Adrenal gland (tissue), 12 donors: ENCODE results near the gene ABCA1. TPM values are rescaled to one million over a fixed set of nuclear protein-coding genes. Genes with fewer than 3 reads are reported as not detected.
A peak's percentile ranks its signal among the peaks of the same experiment; 100 is the strongest.

Source experiments
- DNase-seq, 7 donors: peaks; one replicate each; pipeline ENCODE4 v3.0.0-alpha.2; 2019 to 2020
- H3K27ac ChIP-seq, 5 donors: fragments of 200-600 bp; sonication (generic) in 4 of 5; 1 replicate in 3 of 5; 2 replicates in 2 of 5; pipeline versions ENCODE4 v1.5.1 to v1.8.0; 2016 to 2020; ENCODE audit warnings: mild to moderate bottlenecking in 1 of 5
- H3K27me3 ChIP-seq: fragments of 200-600 bp; 2 replicates; pipeline ENCODE4 v1.8.0; 2021
- H3K36me3 ChIP-seq, 2 donors: fragments of 200-600 bp; replicated peaks in 1 of 2; 1 replicate in 1 of 2; 2 replicates in 1 of 2; pipeline versions ENCODE4 v1.5.1 to v1.8.0; 2018 to 2022
- H3K4me1 ChIP-seq, 2 donors: fragments of 200-600 bp; replicated peaks in 1 of 2; 1 replicate in 1 of 2; 2 replicates in 1 of 2; pipeline versions ENCODE4 v1.5.1 to v1.8.0; 2018 to 2021
- H3K4me3 ChIP-seq, 4 donors: fragments of 200-600 bp; sonication (generic) in 3 of 4; one replicate each; pipeline ENCODE4 v1.5.1; 2016 to 2018
- H3K9me3 ChIP-seq, 3 donors: fragments of 200-600 bp; sonication (generic) in 1 of 3; replicated peaks in 1 of 3; 1 replicate in 2 of 3; 2 replicates in 1 of 3; pipeline versions ENCODE4 v1.5.1 to v1.8.0; 2016 to 2021
- CTCF ChIP-seq, 6 experiments: fragments of 450-650 bp in 4 of 6; fragments of 200-600 bp in 2 of 6; sonication (generic) in 1 of 6; IDR thresholded peaks; 1 replicate in 5 of 6; 2 replicates in 1 of 6; pipeline versions ENCODE4 v1.5.1 to v1.8.0; 2016 to 2021; ENCODE audit warnings: antibody characterized with exemption in 6 of 6, mild to moderate bottlenecking in 2 of 6, moderate library complexity in 1 of 6
- POLR2A ChIP-seq, 2 donors: fragments of 450-650 bp; IDR thresholded peaks; one replicate each; pipeline ENCODE4 v1.6.1; 2017; ENCODE audit warnings: antibody characterized with exemption in 2 of 2, mild to moderate bottlenecking in 2 of 2, moderate library complexity in 1 of 2
- WGBS, 4 donors: extraction: QIAGEN DNeasy Blood & Tissue Kit in 2 of 4; methylation state at CpG; one replicate each; pipeline versions ENCODE4 v1.1.5 to v1.1.7; 2013 to 2017; 5-methylcytosine and 5-hydroxymethylcytosine counted together
- intact Hi-C, 2 donors: fragments of 100-400 bp; cut with DNase I; formaldehyde crosslinking; loops; one replicate each; pipeline versions ENCODE4 v1.14.1 to v1.15.0; 2022 to 2023
- polyA plus RNA-seq, 3 donors: library from polyadenylated mRNA; stranded (reverse); fragments of 200-250 nt in 2 of 3; fragments of 350-450 nt in 1 of 3; fragmentation: Illumina TruSeq in 1 of 3; extraction: RNeasy Lipid Tissue Mini Kit (QIAGEN cat#74804) in 1 of 3; gene quantifications; one replicate each; pipeline ENCODE4 v1.2.3, GENCODE V29; 2013 to 2014
- total RNA-seq, 9 donors: library from RNA; depleted of rRNA in 4 of 9; stranded (reverse); fragments of >200 nt in 4 of 9; fragments of 120-200 nt in 1 of 9; fragmentation: NEBNext Ultra II Directional in 1 of 9; extraction: Animal tissue kit (Norgen Biotek cat#: 25700) in 1 of 9; gene quantifications; one replicate each; pipeline versions ENCODE4 v1.1.0 to v1.2.4, GENCODE V29; 2013 to 2023
- donor health status: healthy with polysubstance abuse.
- donor health status: Bipolar disorder and iron deficiency.
- donor health status: DM: yes; HTN: yes; CAD: no.
- donor health status: DM: no; HTN: no; CAD: no.
- donor health status: DM: no; HTN: no; CAD: no.
- donor health status: DM: yes; HTN: yes; CAD: no.

ABCA1 gene
- total and polyA plus RNA-seq, 12 donors = 26.8 to 446 (median 134) TPM

- DNase-seq = peak in 2 of 7 donors; percentile 14 to 32
- Histone ChIP-seq H3K27ac (peak overlapping the region; percentile 16 to 97 (median 91)), H3K27me3 (no peaks in the 10 kb centered on the region), H3K4me3 (peak overlapping the region; percentile 46 to 89 (median 74)), H3K4me1 (peaks cover 5 to 24% of the 10 kb centered on the region in 2 donors), H3K9me3 (no peaks in the 10 kb centered on the region), H3K36me3 (peaks cover 0 to 6% of the 10 kb centered on the region in 2 donors)
- TF ChIP-seq CTCF (IDR thresholded peaks at IDR 0.05) (no peak), POLR2A (IDR thresholded peaks at IDR 0.05) (peak in 1 of 2 donors; percentile 62)
- intact Hi-C loops = no loop called here
- WGBS, 4 donors = 6 to 9% (median 7%) methylated on average over 15 to 19 of the region's 19 CpGs
Observed at GRCh38 chr9:104748359-104749031, 179.5 kb downstream of the ABCA1 start.

- 0 to 1% (median 0%) methylated on average over 4 to 71 of the region's 71 CpGs for WGBS, 4 donors
- no peaks in the 10 kb centered on the region for H3K27me3 ChIP-seq
- peak within 1 kb of the TSS; percentile 16 to 97 (median 91) for H3K27ac ChIP-seq
- H3K9me3 ChIP-seq = no peaks in the 10 kb centered on the region
- peaks cover 0 to 6% of the 10 kb centered on the region in 2 donors for H3K36me3 ChIP-seq
- H3K4me3 ChIP-seq = peak within 1 kb of the TSS; percentile 46 to 89 (median 74)
- TF ChIP-seq POLR2A (IDR thresholded peaks at IDR 0.05) = peak; percentile 15 to 72
- TF ChIP-seq CTCF (IDR thresholded peaks at IDR 0.05) = no peak
- intact Hi-C loops = no loop called here
- DNase-seq = peak; percentile 87 to 93 (median 89)
- peaks cover 5 to 17% of the 10 kb centered on the region in 2 donors for H3K4me1 ChIP-seq
Observed at GRCh38 chr9:104747565-104748358, 180.2 kb downstream of the ABCA1 start, which contains the start of gene NIPSNAP3A. NIPSNAP3A (plus strand) TSS chr9:104747683; CDS start chr9:104747793, 110 bp downstream.

- no peak for DNase-seq
- Histone ChIP-seq H3K4me1 (peaks cover 5 to 12% of the 10 kb centered on the region in 2 donors), H3K36me3 (peaks cover 0 to 1% of the 10 kb centered on the region in 2 donors), H3K9me3 (no peaks in the 10 kb centered on the region), H3K27me3 (no peaks in the 10 kb centered on the region), H3K27ac (peak overlapping the region; percentile 16 to 97 (median 91)), H3K4me3 (peak overlapping the region; percentile 46 to 89 (median 74))
- 0 to 1% (median 0%) methylated on average over 5 to 9 of the region's 9 CpGs for WGBS, 4 donors
- TF ChIP-seq POLR2A (IDR thresholded peaks at IDR 0.05) (no peak), CTCF (IDR thresholded peaks at IDR 0.05) (no peak)
- intact Hi-C loops = no loop called here
Observed at GRCh38 chr9:104747245-104747564, 180.8 kb downstream of the ABCA1 start.

GRCh38 chr9:104746798-104747197 lies 181.2 kb downstream of the ABCA1 start:
- peak overlapping the region in 3 of 5 donors; percentile 16 to 97 (median 94) for H3K27ac ChIP-seq

More at GRCh38 chr9:104746798-104747197, 181.2 kb downstream of the ABCA1 start:
- no peak for DNase-seq
- Histone ChIP-seq H3K4me3 (peak overlapping the region in 3 of 4 donors; percentile 46 to 89 (median 86)), H3K4me1 (peaks cover 5 to 10% of the 10 kb centered on the region in 2 donors), H3K9me3 (no peaks in the 10 kb centered on the region), H3K27me3 (no peaks in the 10 kb centered on the region), H3K36me3 (no peaks in the 10 kb centered on the region)
- TF ChIP-seq POLR2A (IDR thresholded peaks at IDR 0.05) (no peak), CTCF (IDR thresholded peaks at IDR 0.05) (no peak)
- WGBS, 4 donors = 0 to 8% (median 5%) methylated on average over 1 of the region's 1 CpG
- intact Hi-C loops = no loop called here
